H1 (cell line): ENCODE data around the gene TWNK. TPM values are rescaled to one million over a fixed set of nuclear protein-coding genes. Genes with fewer than 3 reads are reported as not detected.

ENCODE experiments used
- CHD2 ChIP-seq: IDR thresholded peaks from 2 replicates; pipeline ENCODE4 v1.6.1; 2012; ENCODE audit warnings: low read length, improper control_type of control experiment
- CHD7 ChIP-seq: fragments of 300-600 bp; sonication (generic); IDR thresholded peaks from 2 replicates; pipeline ENCODE4 v1.7.1; 2012; ENCODE audit warnings: low read length, moderate library complexity, mild to moderate bottlenecking, inconsistent platforms; ENCODE audit not compliant: insufficient replicate concordance
- EGR1 ChIP-seq: IDR thresholded peaks from 2 replicates; pipeline ENCODE4 v1.6.1; 2011; ENCODE audit warnings: low read depth, low read length, borderline replicate concordance
- GTF2F1 ChIP-seq: IDR thresholded peaks from 2 replicates; pipeline ENCODE4 v1.6.1; 2012; ENCODE audit warnings: low read depth, low read length, improper control_type of control experiment, borderline replicate concordance
- JUND ChIP-seq: IDR thresholded peaks from 2 replicates; pipeline ENCODE4 v1.6.1; 2011; ENCODE audit warnings: mild to moderate bottlenecking, improper control_type of control experiment, low read length
- RAD21 ChIP-seq, 2 experiments: IDR thresholded peaks in 1 of 2; conservative IDR thresholded peaks in 1 of 2; 2 replicates each; pipeline ENCODE4 v1.6.1; 2011; ENCODE audit warnings: low read depth in 2 of 2, low read length in 2 of 2, improper control_type of control experiment in 1 of 2, inconsistent platforms in 1 of 2, mild to moderate bottlenecking in 1 of 2, moderate library complexity in 1 of 2
- RBBP5 ChIP-seq: IDR thresholded peaks from 2 replicates; pipeline ENCODE4 v1.7.1; 2012; ENCODE audit warnings: low read depth, mild to moderate bottlenecking, inconsistent platforms, low read length, moderate library complexity, borderline replicate concordance
- RNF2 ChIP-seq: fragments of 200-900, 300-1000 bp; sonication (generic); IDR thresholded peaks from 2 replicates; pipeline ENCODE4 v1.7.1; 2016; ENCODE audit warnings: borderline replicate concordance, low read depth, mild to moderate bottlenecking, antibody characterized with exemption, low read length; ENCODE audit not compliant: poor library complexity, severe bottlenecking; ENCODE audit errors: missing control alignments
- SP2 ChIP-seq: IDR thresholded peaks from 2 replicates; pipeline ENCODE4 v1.6.1; 2012; ENCODE audit warnings: mild to moderate bottlenecking, low read length, inconsistent platforms
- TCF12 ChIP-seq: IDR thresholded peaks from 2 replicates; pipeline ENCODE4 v1.6.1; 2011; ENCODE audit warnings: low read depth, mild to moderate bottlenecking, low read length
- polyA plus RNA-seq, 7 experiments: library from polyadenylated mRNA; depleted of rRNA in 3 of 7; stranded (reverse) in 5 of 7; unstranded in 2 of 7; fragments of >200 nt in 5 of 7; fragments of 200-250 nt in 2 of 7; gene quantifications; 1 replicate in 5 of 7; 2 replicates in 1 of 7; 4 replicates in 1 of 7; pipeline versions ENCODE4 v1.2.1 to v1.2.3, GENCODE V29; 2011 to 2013; ENCODE audit warnings: missing spikeins in 2 of 7, mixed read lengths in 2 of 7
- total RNA-seq: library from RNA; stranded (reverse); fragmentation: NEBNext Ultra II Directional; extraction: Animal tissue kit (Norgen Biotek cat#: 25700); gene quantifications from 2 replicates; pipeline ENCODE4 v1.2.1, GENCODE V29; 2021
- TF ChIP-seq, protein P1 (sequence below): IDR thresholded peaks from 2 replicates; pipeline ENCODE4 v1.6.1; 2012; ENCODE audit warnings: inconsistent platforms

The TWNK gene
- total and polyA plus RNA-seq, 2 of the 8 experiments (the other 6 are each of a cell fraction or from before 2014, with no cell fraction given): 15.4 to 32.5 TPM

DNA sequence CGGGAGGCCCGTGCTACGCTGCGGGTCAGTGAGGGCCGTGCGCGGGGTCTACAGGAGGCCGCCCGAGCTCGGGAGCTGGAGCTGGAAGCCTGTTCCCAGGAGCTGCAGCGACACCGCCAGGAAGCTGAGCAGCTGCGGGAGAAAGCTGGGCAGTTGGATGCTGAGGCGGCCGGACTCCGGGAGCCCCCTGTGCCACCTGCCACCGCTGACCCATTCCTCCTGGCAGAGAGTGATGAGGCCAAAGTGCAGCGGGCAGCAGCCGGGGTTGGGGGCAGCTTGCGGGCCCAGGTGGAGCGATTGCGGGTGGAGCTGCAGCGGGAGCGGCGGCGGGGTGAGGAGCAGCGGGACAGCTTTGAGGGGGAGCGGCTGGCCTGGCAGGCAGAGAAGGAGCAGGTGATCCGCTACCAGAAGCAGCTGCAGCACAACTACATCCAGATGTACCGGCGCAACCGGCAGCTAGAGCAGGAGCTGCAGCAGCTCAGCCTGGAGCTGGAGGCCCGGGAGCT is 19.3 kb downstream of the TWNK start (continued):
- TF ChIP-seq CHD7 (no peak), EGR1 (no peak), RBBP5 (no peak), CHD2 (no peak), JUND (no peak), TCF12 (no peak), SP2 (no peak), RAD21 (IDR thresholded peaks at IDR 0.05 in 1 of 2, conservative IDR thresholded peaks at IDR 0.05 in 1 of 2; ENCODE audit: low read depth in 2 of 2, low read length in 2 of 2) (no peak), RNF2 (no peak), GTF2F1 (no peak)
- TF ChIP-seq, protein P1, sequence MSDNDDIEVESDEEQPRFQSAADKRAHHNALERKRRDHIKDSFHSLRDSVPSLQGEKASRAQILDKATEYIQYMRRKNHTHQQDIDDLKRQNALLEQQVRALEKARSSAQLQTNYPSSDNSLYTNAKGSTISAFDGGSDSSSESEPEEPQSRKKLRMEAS: no peak
